Esophagus muscularis mucosa (tissue), 4 donors: ENCODE measurements around the gene ST8SIA2.

Experiments
- EP300 ChIP-seq: sonication (generic); formaldehyde crosslinking; IDR thresholded peaks from one replicate; pipeline ENCODE4 v1.6.1; 2017; ENCODE audit warnings: antibody characterized with exemption
- POLR2A ChIP-seq: fragments of 450-650 bp; IDR thresholded peaks from one replicate; pipeline ENCODE4 v1.6.1; 2017; ENCODE audit warnings: antibody characterized with exemption, moderate library complexity, mild to moderate bottlenecking, low read depth
- POLR2AphosphoS5 ChIP-seq, 2 donors: sonication (generic); formaldehyde crosslinking; IDR thresholded peaks; one replicate each; pipeline ENCODE4 v1.6.1; 2017; ENCODE audit warnings: antibody characterized with exemption in 2 of 2
- TF ChIP-seq, protein P1 (sequence below), 3 experiments: fragments of 200-600 bp in 2 of 3; fragments of 450-650 bp in 1 of 3; sonication (generic) in 2 of 3; IDR thresholded peaks; one replicate each; pipeline ENCODE4 v1.5.1; 2017 to 2019; ENCODE audit warnings: antibody characterized with exemption in 3 of 3, mild to moderate bottlenecking in 2 of 3, moderate library complexity in 1 of 3

- TF ChIP-seq, protein P1, sequence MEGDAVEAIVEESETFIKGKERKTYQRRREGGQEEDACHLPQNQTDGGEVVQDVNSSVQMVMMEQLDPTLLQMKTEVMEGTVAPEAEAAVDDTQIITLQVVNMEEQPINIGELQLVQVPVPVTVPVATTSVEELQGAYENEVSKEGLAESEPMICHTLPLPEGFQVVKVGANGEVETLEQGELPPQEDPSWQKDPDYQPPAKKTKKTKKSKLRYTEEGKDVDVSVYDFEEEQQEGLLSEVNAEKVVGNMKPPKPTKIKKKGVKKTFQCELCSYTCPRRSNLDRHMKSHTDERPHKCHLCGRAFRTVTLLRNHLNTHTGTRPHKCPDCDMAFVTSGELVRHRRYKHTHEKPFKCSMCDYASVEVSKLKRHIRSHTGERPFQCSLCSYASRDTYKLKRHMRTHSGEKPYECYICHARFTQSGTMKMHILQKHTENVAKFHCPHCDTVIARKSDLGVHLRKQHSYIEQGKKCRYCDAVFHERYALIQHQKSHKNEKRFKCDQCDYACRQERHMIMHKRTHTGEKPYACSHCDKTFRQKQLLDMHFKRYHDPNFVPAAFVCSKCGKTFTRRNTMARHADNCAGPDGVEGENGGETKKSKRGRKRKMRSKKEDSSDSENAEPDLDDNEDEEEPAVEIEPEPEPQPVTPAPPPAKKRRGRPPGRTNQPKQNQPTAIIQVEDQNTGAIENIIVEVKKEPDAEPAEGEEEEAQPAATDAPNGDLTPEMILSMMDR (IDR thresholded peaks at IDR 0.05) = no peak
- TF ChIP-seq POLR2A (no peak), EP300 (no peak), POLR2AphosphoS5 (IDR thresholded peaks at IDR 0.05) (no peak)
These were observed 73.6 kb downstream of the ST8SIA2 start for GRCh38 chr15:92467245-92467644.
